OCI-LY7 (cell line): ENCODE results near the gene NPAS2. TPM values are rescaled to one million over a fixed set of nuclear protein-coding genes. Genes with fewer than 3 reads are reported as not detected.
A peak's percentile ranks its signal among the peaks of the same experiment; 100 is the strongest.

Experiments
- BruUV-seq: library from RNA; stranded (reverse); fragments of 400-500 nt; replicated peaks from 2 replicates; lab custom pipeline; 2021; lab: Mats Ljungman, UMichigan
- CTCF ChIA-PET: fragments of 300-600 bp; sonication (Branson Sonifier 250); formaldehyde crosslinking; loops from one replicate; lab custom pipeline; 2022; ENCODE audit warnings: antibody characterized with exemption; ENCODE audit not compliant: unreplicated experiment; lab: Charles Lee
- POLR2A ChIA-PET: fragments of 300-600 bp; sonication (Branson Sonifier 250); formaldehyde crosslinking; loops from one replicate; lab custom pipeline; 2022; ENCODE audit warnings: antibody characterized with exemption; lab: Charles Lee
- DNase-seq: peaks from one replicate; pipeline ENCODE4 v3.0.0-alpha.2; 2015; ENCODE audit warnings: low spot score
- H2AFZ ChIP-seq: fragments of 200-600 bp; sonication (generic), shearing (Covaris generic); 2 replicates; pipeline ENCODE4 v1.6.1; 2014; ENCODE audit warnings: mild to moderate bottlenecking, antibody characterized with exemption, low read length, moderate library complexity
- H3K27ac ChIP-seq: fragments of 200-600 bp; sonication (generic); 2 replicates; pipeline ENCODE4 v1.5.1; 2014; ENCODE audit warnings: mixed run types, low read depth, mild to moderate bottlenecking, moderate library complexity, low read length, inconsistent platforms; ENCODE audit not compliant: poor library complexity, severe bottlenecking
- H3K36me3 ChIP-seq: fragments of 200-600 bp; sonication (generic); 2 replicates; pipeline ENCODE4 v1.6.1; 2014; ENCODE audit warnings: mild to moderate bottlenecking, antibody characterized with exemption, low read length, moderate library complexity, mixed read lengths; ENCODE audit not compliant: insufficient read depth
- H3K4me1 ChIP-seq: fragments of 200-600 bp; sonication (generic); 2 replicates; pipeline ENCODE4 v1.5.1; 2014; ENCODE audit warnings: mild to moderate bottlenecking, low read length; ENCODE audit not compliant: insufficient read depth, poor library complexity, severe bottlenecking
- H3K4me2 ChIP-seq: fragments of 200-600 bp; sonication (generic); 2 replicates; pipeline ENCODE4 v1.6.1; 2014; ENCODE audit warnings: mild to moderate bottlenecking, low read length
- H3K4me3 ChIP-seq: fragments of 200-600 bp; sonication (generic); 2 replicates; pipeline ENCODE4 v1.5.1; 2014; ENCODE audit warnings: mild to moderate bottlenecking, low read depth, low read length; ENCODE audit not compliant: poor library complexity, severe bottlenecking
- H3K79me2 ChIP-seq: fragments of 200-600 bp; sonication (generic); 2 replicates; pipeline ENCODE4 v1.6.1; 2016; ENCODE audit warnings: low read depth, mild to moderate bottlenecking, low read length, moderate library complexity, mixed read lengths; ENCODE audit not compliant: insufficient read depth
- H3K9me2 ChIP-seq: fragments of 200-600 bp; sonication (generic); 2 replicates; pipeline ENCODE4 v1.6.1; 2016; ENCODE audit warnings: mild to moderate bottlenecking, low read length, mixed read lengths; ENCODE audit not compliant: insufficient read depth
- H3K9me3 ChIP-seq: fragments of 200-600 bp; sonication (generic); 2 replicates; pipeline ENCODE4 v1.6.1; 2014; ENCODE audit warnings: mild to moderate bottlenecking, mixed run types, low read length, mixed read lengths
- H4K20me1 ChIP-seq: fragments of 200-600 bp; sonication (generic); 2 replicates; pipeline ENCODE4 v1.6.1; 2014; ENCODE audit warnings: mild to moderate bottlenecking, antibody characterized with exemption, low read length, moderate library complexity, mixed read lengths; ENCODE audit not compliant: insufficient read depth
- CTCF ChIP-seq: fragments of 200-600 bp; sonication (generic); conservative IDR thresholded peaks from 2 replicates; pipeline ENCODE4 v1.5.1; 2014; ENCODE audit warnings: mild to moderate bottlenecking, antibody characterized with exemption, low read length, moderate library complexity, mixed read lengths
- EZH2phosphoT487 ChIP-seq: fragments of 200-600 bp; sonication (generic); IDR thresholded peaks from 2 replicates; pipeline ENCODE4 v1.6.1; 2018; ENCODE audit warnings: low read depth, borderline replicate concordance, mild to moderate bottlenecking, mixed run types, antibody characterized with exemption, low read length, moderate library complexity, mixed read lengths
- intact Hi-C: fragments of 100-400 bp; cut with micrococcal nuclease; formaldehyde crosslinking; loops from one replicate; pipeline ENCODE4 v1.10.0; 2022; ENCODE audit not compliant: unreplicated experiment
- total RNA-seq, 2 experiments: library from RNA; depleted of rRNA in 1 of 2; stranded (reverse); fragments of >200 nt in 1 of 2; shearing (Covaris generic) in 1 of 2; gene quantifications; 2 replicates each; pipeline ENCODE4 v1.2.3, GENCODE V29; 2014 to 2022

NPAS2 gene
- total RNA-seq, 2 experiments from 2014 or later: not detected

DNA sequence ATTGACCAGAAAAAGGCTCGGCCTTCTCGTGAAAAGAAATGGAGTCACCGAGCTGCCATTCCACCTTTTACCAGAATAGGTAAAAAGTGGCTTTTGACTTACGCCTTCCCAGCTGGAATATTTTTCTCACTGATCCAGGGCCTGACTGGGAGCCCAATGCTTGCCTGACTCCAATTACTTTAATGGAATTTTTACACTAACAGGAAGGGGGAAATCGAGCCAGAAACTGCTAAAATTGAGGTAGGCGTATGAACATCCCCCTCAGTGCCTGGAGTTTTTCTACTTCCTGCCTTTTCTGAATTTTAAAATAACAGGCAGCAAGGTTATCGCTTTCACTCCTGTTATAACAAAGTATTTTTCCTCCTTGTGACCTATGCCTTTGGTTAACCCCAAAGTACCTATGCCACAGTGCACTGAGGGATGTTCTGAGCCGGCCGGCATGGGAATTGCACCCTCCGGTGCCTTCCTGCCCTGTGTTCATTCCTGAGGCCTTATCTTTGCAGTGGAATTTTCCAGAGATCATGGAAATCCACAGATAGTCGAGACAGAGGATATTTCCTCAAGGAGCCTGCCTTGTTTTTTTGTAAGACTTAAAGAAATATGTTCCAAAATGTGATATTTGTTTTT is 163.9 kb downstream of the NPAS2 start:
- POLR2A ChIA-PET: no interaction called here

DNA sequence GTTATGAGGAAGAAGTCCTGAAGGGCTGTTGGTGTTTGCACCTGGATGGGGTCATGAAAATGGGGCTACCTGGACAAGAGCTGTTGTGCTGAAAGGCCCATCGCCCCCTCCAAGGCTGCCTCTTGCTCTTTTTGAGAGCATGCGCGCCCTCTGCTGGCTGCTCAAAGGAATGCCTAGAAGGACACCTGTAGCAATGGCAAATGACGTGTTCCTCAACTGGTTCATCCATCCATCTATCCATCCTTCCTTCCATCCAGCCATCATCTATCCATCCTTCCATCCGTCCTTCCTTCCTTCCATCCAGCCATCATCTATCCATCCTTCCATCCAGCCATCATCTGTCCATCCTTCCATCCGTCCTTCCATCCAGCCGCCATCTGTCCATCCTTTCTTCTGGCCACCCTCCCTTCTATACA is 165.0 kb downstream of the NPAS2 start:
- H4K20me1 ChIP-seq: no peaks in the 10 kb centered on the region
- POLR2A ChIA-PET: no interaction called here
- no TSS peak for BruUV-seq
- TF ChIP-seq CTCF: peak; percentile 90
- no peak for TF ChIP-seq EZH2phosphoT487
- DNase-seq: peak; percentile 77
- H3K9me3 ChIP-seq: no peaks in the 10 kb centered on the region
- H2AFZ ChIP-seq: no peak overlapping the region
- CTCF ChIA-PET: no interaction called here
- H3K4me3 ChIP-seq: no peak overlapping the region
- H3K4me1 ChIP-seq: no peaks in the 10 kb centered on the region
- intact Hi-C loops: loop anchor here (1.0 to 2.0 kb wide), 3 partner anchors 254 to 722 kb away; no protein-coding TSS in a partner anchor
- H3K27ac ChIP-seq: no peak overlapping the region
- H3K36me3 ChIP-seq: no peaks in the 10 kb centered on the region
- H3K9me2 ChIP-seq: no peaks in the 10 kb centered on the region
- H3K79me2 ChIP-seq: no peaks in the 10 kb centered on the region
- H3K4me2 ChIP-seq: no peak overlapping the region

More for the DNA sequence above, 163.9 kb downstream of the NPAS2 start:
- Histone ChIP-seq H3K4me1 (no peaks in the 10 kb centered on the region), H2AFZ (no peak overlapping the region), H3K4me2 (no peak overlapping the region), H3K79me2 (no peaks in the 10 kb centered on the region), H3K9me3 (no peaks in the 10 kb centered on the region), H3K27ac (no peak overlapping the region), H4K20me1 (no peaks in the 10 kb centered on the region), H3K9me2 (no peaks in the 10 kb centered on the region), H3K4me3 (no peak overlapping the region), H3K36me3 (no peaks in the 10 kb centered on the region)
- no peak for DNase-seq
- TF ChIP-seq CTCF: no peak
- no peak for TF ChIP-seq EZH2phosphoT487
- intact Hi-C loops: loop anchor here (2.0 kb wide), 2 partner anchors 253 to 721 kb away; no protein-coding TSS in a partner anchor
- CTCF ChIA-PET: no interaction called here
- BruUV-seq: no TSS peak

DNA sequence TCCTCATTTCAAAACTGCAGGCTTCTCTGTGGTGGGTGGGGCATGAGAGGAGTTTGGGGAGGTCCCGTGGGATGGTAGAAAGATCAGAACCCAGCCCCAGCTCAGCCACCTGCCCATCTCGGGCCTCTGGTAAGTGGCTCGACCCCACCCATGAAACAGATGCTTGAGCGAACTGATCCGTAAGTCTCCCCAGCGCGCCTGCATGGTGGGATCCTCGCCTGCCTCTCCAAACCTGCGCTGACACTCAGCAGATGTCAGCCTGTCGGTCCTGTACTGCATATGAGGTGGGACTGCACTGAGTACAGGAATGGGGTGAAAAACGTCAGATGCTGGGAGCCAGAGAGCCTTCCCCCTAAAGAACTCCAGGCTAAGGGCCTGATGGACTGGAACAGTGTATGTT is 166.2 kb downstream of the NPAS2 start:
- H2AFZ ChIP-seq: no peak overlapping the region
- H3K36me3 ChIP-seq: no peaks in the 10 kb centered on the region
- H3K4me2 ChIP-seq: no peak overlapping the region
- H3K4me1 ChIP-seq: no peaks in the 10 kb centered on the region
- H3K79me2 ChIP-seq: no peaks in the 10 kb centered on the region
- intact Hi-C loops: no loop called here
- BruUV-seq: no TSS peak
- ChIA-PET POLR2A (no interaction called here), CTCF (no interaction called here)
- no peaks in the 10 kb centered on the region for H4K20me1 ChIP-seq
- TF ChIP-seq CTCF (no peak), EZH2phosphoT487 (no peak)
- H3K4me3 ChIP-seq: no peak overlapping the region
- no peaks in the 10 kb centered on the region for H3K9me3 ChIP-seq
- no peak for DNase-seq
- no peak overlapping the region for H3K27ac ChIP-seq
- no peaks in the 10 kb centered on the region for H3K9me2 ChIP-seq
